Measurements from ENCODE around the gene HMGXB4. TPM values are rescaled to one million over a fixed set of nuclear protein-coding genes. Genes with fewer than 3 reads are reported as not detected.

HMGXB4 gene
- total and polyA plus RNA-seq, 2 of the 13 experiments (the other 11 are each of a cell fraction or from before 2014, with no cell fraction given), result 13.9 to 16.3 TPM

DNA sequence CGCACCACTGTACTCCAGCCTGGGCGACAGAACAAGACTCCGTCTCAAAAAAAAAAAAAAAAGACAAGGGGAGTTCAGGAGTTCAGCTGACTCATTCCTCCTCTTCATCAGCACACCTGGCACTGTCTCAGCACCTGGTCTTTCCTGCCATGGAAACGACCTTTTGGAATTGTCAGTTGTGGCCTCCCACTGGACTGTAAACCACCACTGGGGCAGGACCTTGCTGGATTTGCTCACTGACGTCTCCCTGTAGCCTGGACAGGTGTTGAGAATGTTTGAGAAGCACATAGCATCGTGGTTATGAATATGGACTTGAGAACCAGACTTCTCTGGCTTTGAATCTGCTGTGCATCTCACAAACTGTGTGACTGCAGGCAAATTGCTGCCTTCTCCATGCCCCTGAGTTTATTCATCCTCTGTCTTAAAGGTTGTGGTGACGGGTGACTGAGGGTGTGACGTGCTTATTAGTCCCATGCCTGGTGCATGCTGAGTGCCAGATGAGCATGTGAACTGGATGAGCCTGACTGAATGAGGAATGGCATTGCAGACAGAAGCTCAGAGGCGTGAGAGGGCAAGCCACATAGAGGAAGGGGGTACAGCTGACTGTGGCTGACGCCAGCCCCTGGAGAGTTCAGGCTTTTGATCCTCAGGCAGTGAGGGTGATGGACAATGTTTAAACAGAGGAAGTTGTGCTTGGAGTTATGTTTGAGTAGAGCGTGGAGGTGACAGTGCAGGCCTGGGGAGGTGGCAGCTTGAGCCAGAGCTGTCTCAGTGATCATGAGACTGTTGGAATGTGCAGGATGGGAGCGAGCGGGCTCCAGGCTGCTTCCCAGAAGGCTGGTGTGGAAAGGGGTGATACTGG lies 55.1 kb downstream of the HMGXB4 start (continued):
- TF ChIP-seq ZBTB20 (CRISPR knock-in tag; IDR thresholded peaks at IDR 0.05; ENCODE audit: borderline replicate concordance, low read depth), result no peak
- no peak for TF ChIP-seq ZZZ3 (CRISPR knock-in tag; IDR thresholded peaks at IDR 0.05; ENCODE audit: borderline replicate concordance)
- no peak for TF ChIP-seq TEAD2 (CRISPR knock-in tag; IDR thresholded peaks at IDR 0.05)
- TF ChIP-seq IRF2 (CRISPR knock-in tag; IDR thresholded peaks at IDR 0.05), result no peak
- no peak for TF ChIP-seq ZMYM2 (CRISPR knock-in tag; IDR thresholded peaks at IDR 0.05)
- TF ChIP-seq ZNF430 (CRISPR knock-in tag; IDR thresholded peaks at IDR 0.05), result no peak
- no peak for TF ChIP-seq ZNF737 (CRISPR knock-in tag; IDR thresholded peaks at IDR 0.05; ENCODE audit: borderline replicate concordance)
- peak; percentile 82 for TF ChIP-seq ZNF792 (CRISPR knock-in tag; IDR thresholded peaks at IDR 0.05)
- TF ChIP-seq RBAK (CRISPR knock-in tag; IDR thresholded peaks at IDR 0.05), result no peak
- no peak for TF ChIP-seq HCFC1 (IDR thresholded peaks at IDR 0.05; ENCODE audit: low read depth, low read length)
- TF ChIP-seq, protein P1, sequence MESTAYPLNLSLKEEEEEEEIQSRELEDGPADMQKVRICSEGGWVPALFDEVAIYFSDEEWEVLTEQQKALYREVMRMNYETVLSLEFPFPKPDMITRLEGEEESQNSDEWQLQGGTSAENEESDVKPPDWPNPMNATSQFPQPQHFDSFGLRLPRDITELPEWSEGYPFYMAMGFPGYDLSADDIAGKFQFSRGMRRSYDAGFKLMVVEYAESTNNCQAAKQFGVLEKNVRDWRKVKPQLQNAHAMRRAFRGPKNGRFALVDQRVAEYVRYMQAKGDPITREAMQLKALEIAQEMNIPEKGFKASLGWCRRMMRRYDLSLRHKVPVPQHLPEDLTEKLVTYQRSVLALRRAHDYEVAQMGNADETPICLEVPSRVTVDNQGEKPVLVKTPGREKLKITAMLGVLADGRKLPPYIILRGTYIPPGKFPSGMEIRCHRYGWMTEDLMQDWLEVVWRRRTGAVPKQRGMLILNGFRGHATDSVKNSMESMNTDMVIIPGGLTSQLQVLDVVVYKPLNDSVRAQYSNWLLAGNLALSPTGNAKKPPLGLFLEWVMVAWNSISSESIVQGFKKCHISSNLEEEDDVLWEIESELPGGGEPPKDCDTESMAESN (CRISPR knock-in tag; conservative IDR thresholded peaks at IDR 0.05), result no peak
- TF ChIP-seq SMAD9 (CRISPR knock-in tag; IDR thresholded peaks at IDR 0.05), result no peak
- TF ChIP-seq ZNF335 (CRISPR knock-in tag; IDR thresholded peaks at IDR 0.05), result no peak
- TF ChIP-seq, protein P2, sequence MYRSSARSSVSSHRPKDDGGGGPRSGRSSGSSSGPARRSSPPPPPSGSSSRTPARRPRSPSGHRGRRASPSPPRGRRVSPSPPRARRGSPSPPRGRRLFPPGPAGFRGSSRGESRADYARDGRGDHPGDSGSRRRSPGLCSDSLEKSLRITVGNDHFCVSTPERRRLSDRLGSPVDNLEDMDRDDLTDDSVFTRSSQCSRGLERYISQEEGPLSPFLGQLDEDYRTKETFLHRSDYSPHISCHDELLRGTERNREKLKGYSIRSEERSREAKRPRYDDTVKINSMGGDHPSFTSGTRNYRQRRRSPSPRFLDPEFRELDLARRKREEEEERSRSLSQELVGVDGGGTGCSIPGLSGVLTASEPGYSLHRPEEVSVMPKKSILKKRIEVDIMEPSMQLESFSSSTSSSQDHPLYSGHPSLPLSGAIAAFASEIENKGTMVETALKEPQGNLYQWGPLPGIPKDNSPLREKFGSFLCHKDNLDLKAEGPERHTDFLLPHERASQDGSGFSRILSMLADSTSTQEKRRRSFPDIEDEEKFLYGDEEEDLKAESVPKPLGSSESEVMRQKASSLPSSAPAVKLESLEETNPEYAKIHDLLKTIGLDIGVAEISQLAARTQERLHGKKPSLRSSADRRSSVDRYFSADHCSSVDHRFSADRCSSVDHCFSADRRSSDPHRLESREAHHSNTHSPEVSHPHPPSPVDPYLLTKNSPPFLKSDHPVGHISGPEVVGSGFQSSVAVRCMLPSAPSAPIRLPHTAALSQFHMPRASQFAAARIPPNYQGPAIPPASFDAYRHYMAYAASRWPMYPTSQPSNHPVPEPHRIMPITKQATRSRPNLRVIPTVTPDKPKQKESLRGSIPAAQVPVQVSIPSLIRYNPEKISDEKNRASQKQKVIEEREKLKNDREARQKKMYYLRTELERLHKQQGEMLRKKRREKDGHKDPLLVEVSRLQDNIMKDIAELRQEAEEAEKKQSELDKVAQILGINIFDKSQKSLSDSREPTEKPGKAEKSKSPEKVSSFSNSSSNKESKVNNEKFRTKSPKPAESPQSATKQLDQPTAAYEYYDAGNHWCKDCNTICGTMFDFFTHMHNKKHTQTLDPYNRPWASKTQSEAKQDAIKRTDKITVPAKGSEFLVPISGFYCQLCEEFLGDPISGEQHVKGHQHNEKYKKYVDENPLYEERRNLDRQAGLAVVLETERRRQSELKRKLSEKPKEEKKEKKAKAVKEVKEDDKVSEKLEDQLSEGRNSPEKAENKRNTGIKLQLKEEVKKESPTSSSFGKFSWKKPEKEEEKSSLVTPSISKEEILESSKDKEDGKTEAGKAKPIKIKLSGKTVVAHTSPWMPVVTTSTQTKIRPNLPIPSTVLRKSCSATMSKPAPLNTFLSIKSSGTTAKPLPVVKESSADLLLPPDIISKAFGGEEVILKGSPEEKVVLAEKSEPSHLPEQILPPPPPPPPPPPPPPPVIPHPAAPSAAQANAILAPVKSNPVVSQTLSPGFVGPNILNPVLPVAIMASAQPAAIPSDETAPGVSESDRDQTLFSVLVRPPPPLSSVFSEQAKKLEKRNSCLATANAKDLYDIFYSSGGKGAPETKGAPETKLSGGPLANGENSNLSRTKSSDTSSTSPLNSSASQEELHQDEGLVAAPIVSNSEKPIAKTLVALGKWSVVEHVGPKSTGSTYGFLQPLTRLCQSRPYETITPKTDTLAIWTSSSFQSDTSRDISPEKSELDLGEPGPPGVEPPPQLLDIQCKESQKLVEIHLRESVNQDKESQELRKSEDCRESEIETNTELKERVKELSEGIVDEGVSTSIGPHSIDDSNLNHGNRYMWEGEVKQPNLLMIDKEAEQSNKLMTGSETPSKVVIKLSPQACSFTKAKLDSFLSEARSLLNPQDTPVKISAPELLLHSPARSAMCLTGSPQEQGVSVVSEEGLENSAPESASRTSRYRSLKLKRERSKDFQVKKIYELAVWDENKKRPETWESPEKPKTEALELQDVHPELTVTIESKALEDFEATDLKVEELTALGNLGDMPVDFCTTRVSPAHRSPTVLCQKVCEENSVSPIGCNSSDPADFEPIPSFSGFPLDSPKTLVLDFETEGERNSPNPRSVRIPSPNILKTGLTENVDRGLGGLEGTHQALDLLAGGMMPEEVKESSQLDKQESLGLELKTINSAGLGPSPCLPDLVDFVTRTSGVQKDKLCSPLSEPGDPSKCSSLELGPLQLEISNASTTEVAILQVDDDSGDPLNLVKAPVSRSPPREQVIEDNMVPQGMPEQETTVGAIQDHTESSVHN (CRISPR knock-in tag; IDR thresholded peaks at IDR 0.05), result peak; percentile 67; the same call in 1 of the 2 replicates
- TF ChIP-seq NFIC (IDR thresholded peaks at IDR 0.05; ENCODE audit: low read length), result no peak
- TF ChIP-seq ZNF256 (CRISPR knock-in tag; conservative IDR thresholded peaks at IDR 0.05), result no peak
- TF ChIP-seq HOXA5 (CRISPR knock-in tag; IDR thresholded peaks at IDR 0.05), result no peak
- TF ChIP-seq KDM5A (IDR thresholded peaks at IDR 0.05; ENCODE audit: borderline replicate concordance, low read length), result no peak
- TF ChIP-seq, protein P3, sequence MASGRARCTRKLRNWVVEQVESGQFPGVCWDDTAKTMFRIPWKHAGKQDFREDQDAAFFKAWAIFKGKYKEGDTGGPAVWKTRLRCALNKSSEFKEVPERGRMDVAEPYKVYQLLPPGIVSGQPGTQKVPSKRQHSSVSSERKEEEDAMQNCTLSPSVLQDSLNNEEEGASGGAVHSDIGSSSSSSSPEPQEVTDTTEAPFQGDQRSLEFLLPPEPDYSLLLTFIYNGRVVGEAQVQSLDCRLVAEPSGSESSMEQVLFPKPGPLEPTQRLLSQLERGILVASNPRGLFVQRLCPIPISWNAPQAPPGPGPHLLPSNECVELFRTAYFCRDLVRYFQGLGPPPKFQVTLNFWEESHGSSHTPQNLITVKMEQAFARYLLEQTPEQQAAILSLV (CRISPR knock-in tag; IDR thresholded peaks at IDR 0.05; ENCODE audit: borderline replicate concordance), result peak; percentile 49; the same call in 1 of the 2 replicates
- no peak for TF ChIP-seq ZNF747 (CRISPR knock-in tag; IDR thresholded peaks at IDR 0.05; ENCODE audit: borderline replicate concordance)

All from HepG2 (cell line).